ENCODE results near the gene FBXO3. TPM values are rescaled to one million over a fixed set of nuclear protein-coding genes. Genes with fewer than 3 reads are reported as not detected.
"Not testable (repeated sequence)": the region's sequence is repeated elsewhere in the genome, so short reads cannot be mapped to it uniquely, and the experiment has no call there.

The FBXO3 gene
- total RNA-seq, 2 donors from 2014 or later: 20.1 to 22.2 TPM

DNA sequence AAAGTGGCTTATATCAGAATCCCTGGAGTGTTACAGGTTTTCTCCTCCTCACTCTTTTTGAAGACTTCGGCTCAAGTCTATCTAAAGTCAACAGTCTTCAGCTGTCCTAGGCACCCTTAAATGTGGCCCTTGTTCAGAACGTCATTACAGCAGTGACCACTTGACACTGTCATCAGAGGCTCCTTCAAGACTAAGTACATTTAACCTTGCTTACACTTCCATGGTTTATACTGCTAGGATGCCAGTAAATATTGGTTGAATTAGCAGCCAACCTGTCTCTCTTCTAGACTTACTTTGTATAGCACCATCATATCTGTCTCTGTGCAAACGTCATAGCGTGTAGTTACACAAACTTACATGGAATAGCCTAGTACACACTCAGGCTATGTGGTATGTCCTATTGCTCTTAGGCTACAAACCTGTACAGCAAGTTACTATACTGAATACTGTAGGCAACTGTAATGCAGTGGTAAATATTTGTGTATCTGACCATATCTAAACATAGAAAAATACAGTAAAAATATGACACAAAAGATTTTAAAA lies 60.4 kb downstream of the FBXO3 start:
- ATAC-seq (replicated peaks in 1 of 2) (no peak), DNase-seq (no peak)
- Mint-ChIP-seq H3K27ac (no peak overlapping the region), H3K27me3 (ENCODE audit: low read depth) (no peaks in the 10 kb centered on the region), H3K9me3 (no peaks in the 10 kb centered on the region), H3K4me1 (ENCODE audit: low read depth) (no peaks in the 10 kb centered on the region), H3K4me3 (no peak overlapping the region), H3K36me3 (ENCODE audit: insufficient read depth in 2 of 2) (no peaks in the 10 kb centered on the region)

DNA sequence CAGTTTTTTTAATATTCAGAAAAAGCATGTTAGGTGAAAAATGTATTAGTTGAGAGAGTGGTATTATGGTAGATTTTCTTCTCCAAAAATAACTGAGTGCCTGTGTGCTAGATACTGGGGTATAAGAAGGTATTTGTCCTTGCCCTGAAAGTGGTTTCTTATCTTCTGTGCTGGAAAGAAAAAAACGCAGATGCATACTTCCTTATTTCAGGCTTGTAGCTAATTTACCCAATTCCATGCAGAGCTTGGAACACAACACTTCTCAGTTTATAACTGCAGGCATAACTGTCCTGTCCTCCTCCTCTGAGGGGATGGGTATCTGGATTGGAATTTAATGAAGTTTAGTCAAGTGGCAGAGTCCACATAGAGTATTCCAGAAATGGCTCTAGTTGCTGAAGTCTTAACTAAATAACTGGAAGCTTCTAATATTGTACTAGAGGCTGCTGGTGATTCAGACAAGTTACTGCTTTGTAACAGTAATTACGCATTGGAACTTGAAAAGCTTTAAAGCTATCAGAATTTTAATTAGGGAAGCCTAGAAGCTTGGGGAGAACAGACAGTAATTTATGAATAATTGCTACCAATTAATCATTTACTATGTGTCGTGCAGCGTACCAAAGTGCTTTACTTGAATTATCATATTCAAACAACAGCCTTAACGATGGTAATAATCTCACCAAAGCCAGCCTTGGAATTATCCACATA lies 61.0 kb downstream of the FBXO3 start:
- no peaks in the 10 kb centered on the region for H3K4me1 Mint-ChIP-seq (ENCODE audit: low read depth)
- ATAC-seq (replicated peaks in 1 of 2) (no peak), DNase-seq (no peak)
- no peaks in the 10 kb centered on the region for H3K9me3 Mint-ChIP-seq
- no peak overlapping the region for H3K4me3 Mint-ChIP-seq
- no peaks in the 10 kb centered on the region for H3K36me3 Mint-ChIP-seq (ENCODE audit: insufficient read depth in 2 of 2)
- no peaks in the 10 kb centered on the region for H3K27me3 Mint-ChIP-seq (ENCODE audit: low read depth)
- H3K27ac Mint-ChIP-seq: no peak overlapping the region

DNA sequence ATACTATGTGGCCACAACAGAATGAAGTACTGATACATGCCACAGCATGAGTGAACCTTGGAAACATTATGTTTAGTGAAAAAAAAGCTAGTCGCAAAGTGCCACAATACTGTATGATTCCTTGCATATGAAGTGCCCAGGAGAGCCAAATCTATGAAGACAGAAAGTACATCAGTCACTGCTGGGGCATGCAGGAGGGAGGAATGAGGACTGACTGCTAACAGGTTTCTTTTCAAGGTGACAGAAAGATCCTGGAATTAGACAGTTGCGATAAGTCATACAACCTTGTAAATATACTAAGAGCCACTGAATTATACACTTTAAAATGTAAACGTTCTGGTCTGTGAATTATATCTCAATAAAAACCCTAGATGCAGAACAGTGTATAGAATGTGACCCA lies 61.9 kb downstream of the FBXO3 start:
- H3K36me3 Mint-ChIP-seq (ENCODE audit: insufficient read depth in 2 of 2): no peaks in the 10 kb centered on the region
- H3K4me1 Mint-ChIP-seq (ENCODE audit: low read depth): no peaks in the 10 kb centered on the region
- H3K27ac Mint-ChIP-seq: no peak overlapping the region
- no peak overlapping the region for H3K4me3 Mint-ChIP-seq
- no peaks in the 10 kb centered on the region for H3K27me3 Mint-ChIP-seq (ENCODE audit: low read depth)
- DNase-seq (no peak), ATAC-seq (replicated peaks in 1 of 2) (no peak)
- H3K9me3 Mint-ChIP-seq: no peaks in the 10 kb centered on the region

GRCh38 chr11:33709466-33709865 lies 64.9 kb downstream of the FBXO3 start:
- Mint-ChIP-seq H3K36me3 (ENCODE audit: insufficient read depth in 2 of 2) (no peaks in the 10 kb centered on the region), H3K9me3 (no peaks in the 10 kb centered on the region), H3K27me3 (ENCODE audit: low read depth) (no peaks in the 10 kb centered on the region), H3K4me1 (ENCODE audit: low read depth) (peaks cover 10% of the 10 kb centered on the region), H3K27ac (no peak overlapping the region), H3K4me3 (no peak overlapping the region)
- ATAC-seq (replicated peaks in 1 of 2) (no peak), DNase-seq (no peak)

DNA sequence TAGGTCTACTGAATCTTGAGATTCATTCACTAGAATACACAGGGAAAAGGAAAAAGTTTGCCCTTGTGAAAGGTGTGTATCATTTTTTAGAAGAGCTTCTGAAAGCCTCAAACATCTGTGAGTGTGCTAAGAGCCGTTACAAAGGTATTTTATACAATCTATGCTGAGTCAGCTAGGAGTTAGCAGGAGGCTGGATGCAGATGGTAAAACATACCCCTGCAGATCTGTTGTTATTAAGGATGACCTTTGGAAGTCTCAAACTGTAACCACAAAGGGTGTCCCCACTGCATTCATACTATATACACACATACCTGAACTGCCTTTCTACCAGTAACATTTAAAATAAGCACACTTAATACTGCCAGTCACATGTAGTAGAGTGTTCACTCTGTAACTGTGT lies 65.3 kb downstream of the FBXO3 start:
- ATAC-seq (replicated peaks in 1 of 2) (no peak), DNase-seq (no peak)
- Mint-ChIP-seq H3K27ac (no peak overlapping the region), H3K4me3 (no peak overlapping the region), H3K36me3 (ENCODE audit: insufficient read depth in 2 of 2) (no peaks in the 10 kb centered on the region), H3K27me3 (ENCODE audit: low read depth) (no peaks in the 10 kb centered on the region), H3K9me3 (no peaks in the 10 kb centered on the region), H3K4me1 (ENCODE audit: low read depth) (peaks cover 10% of the 10 kb centered on the region)

GRCh38 chr11:33707831-33708230 lies 66.5 kb downstream of the FBXO3 start:
- not testable (repeated sequence) for H3K27ac Mint-ChIP-seq; H3K36me3 Mint-ChIP-seq (ENCODE audit: insufficient read depth in 2 of 2); H3K27me3 Mint-ChIP-seq (ENCODE audit: low read depth); DNase-seq; ATAC-seq (replicated peaks in 1 of 2); H3K4me3 Mint-ChIP-seq; H3K9me3 Mint-ChIP-seq
- H3K4me1 Mint-ChIP-seq (ENCODE audit: low read depth): peaks cover 10% of the 10 kb centered on the region

- Mint-ChIP-seq H3K4me1 (ENCODE audit: low read depth) (peaks cover 10% of the 10 kb centered on the region), H3K27me3 (ENCODE audit: low read depth) (no peaks in the 10 kb centered on the region), H3K9me3 (no peaks in the 10 kb centered on the region), H3K36me3 (ENCODE audit: insufficient read depth in 2 of 2) (no peaks in the 10 kb centered on the region), H3K4me3 (no peak overlapping the region), H3K27ac (no peak overlapping the region)
- DNase-seq (no peak), ATAC-seq (replicated peaks in 1 of 2) (no peak)
Measured at GRCh38 chr11:33706966-33707365, 67.4 kb downstream of the FBXO3 start.

DNA sequence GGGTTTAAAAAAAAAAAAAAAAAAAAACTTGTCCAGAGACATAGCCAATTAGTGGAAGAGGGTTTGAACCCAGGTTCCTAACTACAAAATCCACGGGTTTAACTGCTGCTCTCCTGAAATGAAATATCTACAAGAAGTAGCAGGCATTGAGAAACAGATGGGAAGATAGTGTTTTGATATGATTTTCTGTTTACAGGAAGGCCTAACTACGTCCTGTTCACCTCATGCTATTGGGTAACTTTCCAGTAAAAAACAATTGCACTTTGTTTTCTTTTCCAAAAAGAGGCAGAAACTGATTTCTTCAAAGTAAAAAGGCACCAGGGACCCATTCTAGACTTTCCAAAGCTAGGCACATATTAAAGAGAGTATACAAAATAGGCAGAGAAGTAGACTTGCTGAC lies 67.8 kb downstream of the FBXO3 start:
- no peak for DNase-seq
- Mint-ChIP-seq H3K27me3 (ENCODE audit: low read depth) (no peaks in the 10 kb centered on the region), H3K9me3 (no peaks in the 10 kb centered on the region), H3K36me3 (ENCODE audit: insufficient read depth in 2 of 2) (no peaks in the 10 kb centered on the region), H3K4me1 (ENCODE audit: low read depth) (peaks cover 10% of the 10 kb centered on the region), H3K4me3 (no peak overlapping the region), H3K27ac (peak overlapping the region; percentile 63)
- ATAC-seq (replicated peaks in 1 of 2): no peak

- Mint-ChIP-seq H3K4me3 (no peak overlapping the region), H3K27me3 (ENCODE audit: low read depth) (peaks cover 8% of the 10 kb centered on the region), H3K27ac (no peak overlapping the region), H3K9me3 (no peaks in the 10 kb centered on the region), H3K4me1 (ENCODE audit: low read depth) (peaks cover 25% of the 10 kb centered on the region), H3K36me3 (ENCODE audit: insufficient read depth in 2 of 2) (no peaks in the 10 kb centered on the region)
- ATAC-seq (replicated peaks in 1 of 2) (no peak), DNase-seq (no peak)
Measured at GRCh38 chr11:33704240-33705002, 69.9 kb downstream of the FBXO3 start.

DNA sequence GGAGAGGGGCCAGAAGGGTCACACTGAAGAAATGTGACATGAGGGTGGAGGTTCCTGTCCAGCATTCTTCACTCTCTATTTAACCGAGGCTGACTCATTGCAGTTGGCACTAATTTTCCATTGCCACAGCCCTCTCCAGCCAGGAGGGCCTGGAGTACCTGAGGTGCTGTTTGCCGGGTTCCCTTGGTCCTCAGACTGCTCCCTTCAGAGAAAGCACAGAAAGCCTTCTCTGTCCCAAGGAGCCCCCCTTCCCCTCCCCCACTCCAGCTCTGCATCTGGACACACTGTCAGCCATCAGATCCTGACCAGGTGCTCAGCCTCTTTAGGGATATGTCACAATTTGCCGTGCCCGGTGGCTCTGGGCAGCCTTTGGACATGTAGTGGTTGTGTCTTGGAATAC lies 70.5 kb downstream of the FBXO3 start:
- no peak overlapping the region for H3K27ac Mint-ChIP-seq
- ATAC-seq (replicated peaks in 1 of 2) (no peak), DNase-seq (no peak)
- peaks cover 12% of the 10 kb centered on the region for H3K27me3 Mint-ChIP-seq (ENCODE audit: low read depth)
- no peak overlapping the region for H3K4me3 Mint-ChIP-seq
- H3K36me3 Mint-ChIP-seq (ENCODE audit: insufficient read depth in 2 of 2): no peaks in the 10 kb centered on the region
- H3K9me3 Mint-ChIP-seq: no peaks in the 10 kb centered on the region
- peaks cover 26% of the 10 kb centered on the region for H3K4me1 Mint-ChIP-seq (ENCODE audit: low read depth)

DNA sequence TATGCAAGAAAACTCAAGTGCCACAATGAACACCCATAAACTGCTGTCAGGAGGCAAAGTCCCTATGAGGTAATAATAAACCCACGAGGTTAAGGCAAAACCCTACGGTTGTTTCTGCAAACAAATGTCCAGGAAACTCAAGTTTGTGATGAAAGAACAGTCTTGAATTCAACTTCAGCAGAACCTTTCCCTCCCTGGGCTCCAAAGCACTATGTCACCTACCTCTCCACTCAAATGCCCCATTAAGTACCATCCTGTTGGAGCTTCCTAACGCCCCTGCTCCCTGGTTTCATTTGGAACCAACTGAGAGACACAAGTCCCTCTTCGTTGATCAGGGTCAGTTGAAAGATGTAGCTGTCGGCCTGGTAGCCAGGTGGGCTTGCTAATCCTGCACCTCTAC lies 71.1 kb downstream of the FBXO3 start:
- Mint-ChIP-seq H3K9me3 (no peaks in the 10 kb centered on the region), H3K4me3 (no peak overlapping the region), H3K27ac (no peak overlapping the region), H3K27me3 (ENCODE audit: low read depth) (peaks cover 12% of the 10 kb centered on the region), H3K36me3 (ENCODE audit: insufficient read depth in 2 of 2) (no peaks in the 10 kb centered on the region), H3K4me1 (ENCODE audit: low read depth) (peaks cover 26% of the 10 kb centered on the region)
- ATAC-seq (replicated peaks in 1 of 2): no peak
- DNase-seq: no peak

DNA sequence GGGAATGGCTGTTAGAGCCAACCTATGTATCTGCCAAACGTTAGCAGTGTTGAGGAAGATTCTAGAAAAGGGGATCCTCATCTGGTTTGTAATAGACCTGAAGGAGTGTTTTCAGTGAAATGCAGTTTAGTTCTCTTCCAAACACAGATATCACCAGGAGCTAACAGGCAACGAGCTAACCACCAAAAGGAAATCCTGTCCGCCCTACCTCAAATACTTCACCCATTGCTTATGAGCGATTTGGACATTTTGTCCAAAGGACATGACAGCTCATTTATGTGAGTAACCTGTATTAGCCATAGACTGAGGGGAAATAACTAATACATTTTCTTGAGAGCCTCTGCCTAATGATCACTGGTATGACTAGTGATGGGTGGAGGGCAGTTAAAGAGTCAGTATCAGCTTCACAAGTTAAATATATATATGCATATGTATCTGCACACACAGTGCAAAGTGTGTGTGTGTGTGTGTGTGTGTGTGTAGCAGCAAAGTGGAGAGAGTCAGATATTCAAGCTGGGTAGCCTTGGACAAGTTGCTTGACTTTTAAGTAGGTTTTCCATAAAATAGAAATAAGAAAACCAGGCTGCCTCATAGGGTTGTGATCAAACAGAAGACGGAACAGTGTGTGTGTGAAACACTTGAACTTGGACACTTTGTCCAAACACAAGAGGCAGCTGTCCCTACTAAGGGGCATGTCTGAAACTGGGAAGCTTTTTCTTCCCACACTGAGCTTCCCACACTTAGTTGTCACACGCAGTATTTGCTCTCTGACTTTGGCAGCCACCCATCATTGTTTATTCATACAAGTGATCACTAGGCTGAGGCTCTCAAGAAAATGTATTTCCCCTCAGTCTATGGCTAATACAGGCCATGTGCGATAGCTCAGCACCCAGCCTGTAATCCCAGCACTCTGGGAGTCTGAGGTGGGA lies 72.8 kb downstream of the FBXO3 start:
- ATAC-seq (replicated peaks in 1 of 2) (no peak), DNase-seq (no peak)
- Mint-ChIP-seq H3K4me3 (peak overlapping the region; percentile 92 to 93), H3K27me3 (ENCODE audit: low read depth) (peaks cover 29% of the 10 kb centered on the region), H3K27ac (no peak overlapping the region), H3K9me3 (no peaks in the 10 kb centered on the region), H3K4me1 (ENCODE audit: low read depth) (peaks cover 20% of the 10 kb centered on the region), H3K36me3 (ENCODE audit: insufficient read depth in 2 of 2) (no peaks in the 10 kb centered on the region)

Data from activated T-cell treated with anti-CD3 and anti-CD28 coated beads, Interleukin-2, amount 50 U/mL, for 72 hours (primary cell).